ENCODE measurements around the gene PITPNM1.

DNA sequence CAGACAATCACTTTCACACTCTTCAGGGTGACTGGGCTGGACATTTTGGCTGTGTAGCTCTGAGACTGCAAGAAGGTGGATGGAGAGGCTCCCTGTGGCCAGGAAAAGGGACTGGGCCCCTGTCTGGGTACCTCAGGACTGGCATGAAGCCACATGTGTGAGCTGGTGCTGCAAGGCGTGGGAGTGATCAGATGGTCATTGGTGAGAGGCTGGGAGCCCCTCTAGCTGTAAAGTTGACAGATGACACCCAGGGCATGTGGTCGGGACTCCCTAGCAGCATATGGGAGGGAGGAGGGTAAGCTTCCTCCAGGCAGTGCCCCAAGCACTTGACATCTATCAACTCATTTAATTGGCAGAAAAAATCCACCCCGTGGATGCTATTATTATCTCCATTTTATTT lies 37.0 kb upstream of the PITPNM1 start:
- TF ChIP-seq CTCF (IDR thresholded peaks at IDR 0.05) (no peak), POLR2AphosphoS5 (IDR thresholded peaks at IDR 0.05) (no peak), POLR2A (IDR thresholded peaks at IDR 0.05) (no peak)

All from prostate gland (tissue), 2 donors.